HepG2 (cell line): Measurements from ENCODE around the gene POC1A. TPM values are rescaled to one million over a fixed set of nuclear protein-coding genes. Genes with fewer than 3 reads are reported as not detected.

ENCODE experiments used
- EED ChIP-seq: sonication (generic); formaldehyde crosslinking; IDR thresholded peaks from 2 replicates; pipeline ENCODE4 v1.5.0; 2020; ENCODE audit warnings: mild to moderate bottlenecking, missing genetic modification reagents
- FOXC1 ChIP-seq: sonication (generic); formaldehyde crosslinking; IDR thresholded peaks from 2 replicates; pipeline ENCODE4 v1.8.0; 2022; ENCODE audit warnings: mild to moderate bottlenecking, missing genetic modification reagents, borderline replicate concordance
- HMG20A ChIP-seq: IDR thresholded peaks from 2 replicates; pipeline ENCODE4 v1.6.1; 2016; ENCODE audit warnings: borderline replicate concordance
- JUN ChIP-seq: sonication (generic); formaldehyde crosslinking; IDR thresholded peaks from 2 replicates; pipeline ENCODE4 v1.4.0; 2020; ENCODE audit warnings: mild to moderate bottlenecking, missing genetic modification reagents
- KAT8 ChIP-seq: IDR thresholded peaks from 2 replicates; pipeline ENCODE4 v1.6.1; 2016; ENCODE audit warnings: missing genetic modification reagents, missing compliant biosample characterization
- PCBP1 ChIP-seq: fragments of 200-400 bp; formaldehyde crosslinking; IDR thresholded peaks from 2 replicates; pipeline ENCODE4 v1.6.1; 2017; ENCODE audit warnings: mild to moderate bottlenecking, low read depth, low read length, borderline replicate concordance
- RFX5 ChIP-seq: IDR thresholded peaks from 2 replicates; pipeline ENCODE4 v1.6.1; 2011; ENCODE audit warnings: low read depth, low read length, improper control_type of control experiment
- SP5 ChIP-seq: IDR thresholded peaks from 2 replicates; pipeline ENCODE4 v1.6.1; 2016; ENCODE audit warnings: low read depth, borderline replicate concordance
- ZNF101 ChIP-seq: sonication (generic); formaldehyde crosslinking; IDR thresholded peaks from 2 replicates; pipeline ENCODE4 v1.4.0; 2020; ENCODE audit warnings: mild to moderate bottlenecking, low read depth, missing genetic modification reagents, borderline replicate concordance
- ZNF430 ChIP-seq: sonication (generic); formaldehyde crosslinking; IDR thresholded peaks from 2 replicates; pipeline ENCODE4 v1.9.0; 2021; ENCODE audit warnings: mild to moderate bottlenecking, missing genetic modification reagents
- ZNF446 ChIP-seq: sonication (generic); formaldehyde crosslinking; IDR thresholded peaks from 2 replicates; pipeline ENCODE4 v1.5.0; 2020; ENCODE audit warnings: mild to moderate bottlenecking, missing genetic modification reagents
- ZNF530 ChIP-seq: sonication (generic); formaldehyde crosslinking; IDR thresholded peaks from 2 replicates; pipeline ENCODE4 v1.5.0; 2020; ENCODE audit warnings: low read depth, mild to moderate bottlenecking, missing genetic modification reagents
- ZNF598 ChIP-seq: sonication (generic); formaldehyde crosslinking; IDR thresholded peaks from 2 replicates; pipeline ENCODE4 v1.5.1; 2020; ENCODE audit warnings: mild to moderate bottlenecking, missing genetic modification reagents, borderline replicate concordance
- ZNF747 ChIP-seq: sonication (generic); formaldehyde crosslinking; IDR thresholded peaks from 2 replicates; pipeline ENCODE4 v1.8.1; 2023; ENCODE audit warnings: missing genetic modification reagents, mild to moderate bottlenecking, borderline replicate concordance
- polyA plus RNA-seq, 8 experiments: library from polyadenylated mRNA; depleted of rRNA in 3 of 8; stranded (reverse) in 7 of 8; unstranded in 1 of 8; fragments of >200 nt; fragmentation: Illumina TruSeq in 4 of 8; extraction: Trizol in 4 of 8; gene quantifications; 2 replicates each; pipeline versions ENCODE4 v1.2.1 to v1.2.3, GENCODE V29; 2011 to 2016; ENCODE audit warnings: low read depth in 4 of 8, missing spikeins in 1 of 8, mixed read lengths in 1 of 8; ENCODE audit not compliant: insufficient read depth in 1 of 8
- total RNA-seq, 5 experiments: library from RNA; depleted of rRNA; stranded (reverse); fragments of >200 nt; fragmentation: Illumina TruSeq; extraction: Trizol; gene quantifications; 2 replicates each; pipeline ENCODE4 v1.2.3, GENCODE V29; 2016; ENCODE audit warnings: low read depth in 1 of 5
- TF ChIP-seq, protein P1 (sequence below): sonication (generic); formaldehyde crosslinking; IDR thresholded peaks from 2 replicates; pipeline ENCODE4 v1.8.1; 2023; ENCODE audit warnings: missing genetic modification reagents, inconsistent platforms, borderline replicate concordance
- TF ChIP-seq, protein P2 (sequence below): sonication (generic); formaldehyde crosslinking; IDR thresholded peaks from 2 replicates; pipeline ENCODE4 v1.4.0; 2020; ENCODE audit warnings: mild to moderate bottlenecking, missing genetic modification reagents
- TF ChIP-seq, protein P3 (sequence below): sonication (generic); formaldehyde crosslinking; IDR thresholded peaks from 2 replicates; pipeline ENCODE4 v1.5.1; 2020; ENCODE audit warnings: mild to moderate bottlenecking, missing genetic modification reagents, borderline replicate concordance
- TF ChIP-seq, protein P4 (sequence below): sonication (generic); formaldehyde crosslinking; IDR thresholded peaks from 2 replicates; pipeline ENCODE4 v1.4.0; 2020; ENCODE audit warnings: missing genetic modification reagents
- TF ChIP-seq, protein P5 (sequence below): sonication (generic); formaldehyde crosslinking; IDR thresholded peaks from 2 replicates; pipeline ENCODE4 v1.9.0; 2021; ENCODE audit warnings: missing genetic modification reagents, borderline replicate concordance

The POC1A gene
- total and polyA plus RNA-seq, 2 of the 13 experiments (the other 11 are each of a cell fraction or from before 2014, with no cell fraction given), result 14.6 to 20.0 TPM

DNA sequence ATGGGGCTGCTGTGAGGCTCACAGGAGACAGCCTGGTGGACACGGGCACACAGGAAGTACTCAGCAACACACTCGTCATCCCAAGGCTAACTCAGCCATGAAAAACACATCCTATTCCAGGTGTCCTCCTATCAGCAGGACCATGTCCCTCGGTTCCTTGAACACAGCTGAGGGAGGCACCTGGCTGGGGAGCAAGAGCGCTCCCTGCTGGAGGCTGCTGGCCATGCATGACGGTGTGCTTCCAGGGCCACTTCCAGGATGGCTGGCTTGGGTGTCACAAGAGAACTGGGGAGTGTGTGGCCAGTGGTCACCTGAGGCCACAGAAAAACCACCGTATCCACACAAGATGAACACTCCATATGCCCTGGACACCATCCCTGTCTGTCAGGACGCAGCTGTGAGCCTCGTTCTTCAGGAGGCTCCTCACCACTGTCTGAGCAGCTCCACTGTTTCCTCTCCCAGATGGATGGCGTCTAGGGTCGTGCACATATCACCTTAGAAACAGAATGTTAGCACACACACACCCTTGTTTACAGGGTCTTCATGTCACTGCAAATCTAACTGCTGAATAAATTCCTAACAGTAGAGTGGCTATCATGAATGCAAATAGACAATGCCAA, 31.0 kb downstream of the POC1A start (continued):
- TF ChIP-seq, protein P1, sequence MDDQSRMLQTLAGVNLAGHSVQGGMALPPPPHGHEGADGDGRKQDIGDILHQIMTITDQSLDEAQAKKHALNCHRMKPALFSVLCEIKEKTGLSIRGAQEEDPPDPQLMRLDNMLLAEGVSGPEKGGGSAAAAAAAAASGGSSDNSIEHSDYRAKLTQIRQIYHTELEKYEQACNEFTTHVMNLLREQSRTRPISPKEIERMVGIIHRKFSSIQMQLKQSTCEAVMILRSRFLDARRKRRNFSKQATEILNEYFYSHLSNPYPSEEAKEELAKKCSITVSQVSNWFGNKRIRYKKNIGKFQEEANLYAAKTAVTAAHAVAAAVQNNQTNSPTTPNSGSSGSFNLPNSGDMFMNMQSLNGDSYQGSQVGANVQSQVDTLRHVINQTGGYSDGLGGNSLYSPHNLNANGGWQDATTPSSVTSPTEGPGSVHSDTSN, result no peak
- TF ChIP-seq ZNF598 (peak; percentile 28; the same call in 1 of the 2 replicates), ZNF430 (CRISPR knock-in tag) (no peak), PCBP1 (no peak), ZNF530 (no peak), FOXC1 (CRISPR knock-in tag) (0 out of 2 replicates have a peak, but pooled peaks have one; percentile 46), HMG20A (no peak), JUN (CRISPR knock-in tag) (no peak), ZNF101 (CRISPR knock-in tag) (no peak), RFX5 (no peak), ZNF747 (CRISPR knock-in tag) (no peak), ZNF446 (CRISPR knock-in tag) (no peak), KAT8 (CRISPR knock-in tag) (no peak), EED (CRISPR knock-in tag) (peak; percentile 64; the same call in 1 of the 2 replicates), SP5 (CRISPR knock-in tag) (peak; percentile 27; the same call in 1 of the 2 replicates)
- TF ChIP-seq, protein P2, sequence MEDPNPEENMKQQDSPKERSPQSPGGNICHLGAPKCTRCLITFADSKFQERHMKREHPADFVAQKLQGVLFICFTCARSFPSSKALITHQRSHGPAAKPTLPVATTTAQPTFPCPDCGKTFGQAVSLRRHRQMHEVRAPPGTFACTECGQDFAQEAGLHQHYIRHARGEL (CRISPR knock-in tag), result no peak
- TF ChIP-seq, protein P3, sequence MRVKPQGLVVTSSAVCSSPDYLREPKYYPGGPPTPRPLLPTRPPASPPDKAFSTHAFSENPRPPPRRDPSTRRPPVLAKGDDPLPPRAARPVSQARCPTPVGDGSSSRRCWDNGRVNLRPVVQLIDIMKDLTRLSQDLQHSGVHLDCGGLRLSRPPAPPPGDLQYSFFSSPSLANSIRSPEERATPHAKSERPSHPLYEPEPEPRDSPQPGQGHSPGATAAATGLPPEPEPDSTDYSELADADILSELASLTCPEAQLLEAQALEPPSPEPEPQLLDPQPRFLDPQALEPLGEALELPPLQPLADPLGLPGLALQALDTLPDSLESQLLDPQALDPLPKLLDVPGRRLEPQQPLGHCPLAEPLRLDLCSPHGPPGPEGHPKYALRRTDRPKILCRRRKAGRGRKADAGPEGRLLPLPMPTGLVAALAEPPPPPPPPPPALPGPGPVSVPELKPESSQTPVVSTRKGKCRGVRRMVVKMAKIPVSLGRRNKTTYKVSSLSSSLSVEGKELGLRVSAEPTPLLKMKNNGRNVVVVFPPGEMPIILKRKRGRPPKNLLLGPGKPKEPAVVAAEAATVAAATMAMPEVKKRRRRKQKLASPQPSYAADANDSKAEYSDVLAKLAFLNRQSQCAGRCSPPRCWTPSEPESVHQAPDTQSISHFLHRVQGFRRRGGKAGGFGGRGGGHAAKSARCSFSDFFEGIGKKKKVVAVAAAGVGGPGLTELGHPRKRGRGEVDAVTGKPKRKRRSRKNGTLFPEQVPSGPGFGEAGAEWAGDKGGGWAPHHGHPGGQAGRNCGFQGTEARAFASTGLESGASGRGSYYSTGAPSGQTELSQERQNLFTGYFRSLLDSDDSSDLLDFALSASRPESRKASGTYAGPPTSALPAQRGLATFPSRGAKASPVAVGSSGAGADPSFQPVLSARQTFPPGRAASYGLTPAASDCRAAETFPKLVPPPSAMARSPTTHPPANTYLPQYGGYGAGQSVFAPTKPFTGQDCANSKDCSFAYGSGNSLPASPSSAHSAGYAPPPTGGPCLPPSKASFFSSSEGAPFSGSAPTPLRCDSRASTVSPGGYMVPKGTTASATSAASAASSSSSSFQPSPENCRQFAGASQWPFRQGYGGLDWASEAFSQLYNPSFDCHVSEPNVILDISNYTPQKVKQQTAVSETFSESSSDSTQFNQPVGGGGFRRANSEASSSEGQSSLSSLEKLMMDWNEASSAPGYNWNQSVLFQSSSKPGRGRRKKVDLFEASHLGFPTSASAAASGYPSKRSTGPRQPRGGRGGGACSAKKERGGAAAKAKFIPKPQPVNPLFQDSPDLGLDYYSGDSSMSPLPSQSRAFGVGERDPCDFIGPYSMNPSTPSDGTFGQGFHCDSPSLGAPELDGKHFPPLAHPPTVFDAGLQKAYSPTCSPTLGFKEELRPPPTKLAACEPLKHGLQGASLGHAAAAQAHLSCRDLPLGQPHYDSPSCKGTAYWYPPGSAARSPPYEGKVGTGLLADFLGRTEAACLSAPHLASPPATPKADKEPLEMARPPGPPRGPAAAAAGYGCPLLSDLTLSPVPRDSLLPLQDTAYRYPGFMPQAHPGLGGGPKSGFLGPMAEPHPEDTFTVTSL (CRISPR knock-in tag), result no peak
- TF ChIP-seq, protein P4, sequence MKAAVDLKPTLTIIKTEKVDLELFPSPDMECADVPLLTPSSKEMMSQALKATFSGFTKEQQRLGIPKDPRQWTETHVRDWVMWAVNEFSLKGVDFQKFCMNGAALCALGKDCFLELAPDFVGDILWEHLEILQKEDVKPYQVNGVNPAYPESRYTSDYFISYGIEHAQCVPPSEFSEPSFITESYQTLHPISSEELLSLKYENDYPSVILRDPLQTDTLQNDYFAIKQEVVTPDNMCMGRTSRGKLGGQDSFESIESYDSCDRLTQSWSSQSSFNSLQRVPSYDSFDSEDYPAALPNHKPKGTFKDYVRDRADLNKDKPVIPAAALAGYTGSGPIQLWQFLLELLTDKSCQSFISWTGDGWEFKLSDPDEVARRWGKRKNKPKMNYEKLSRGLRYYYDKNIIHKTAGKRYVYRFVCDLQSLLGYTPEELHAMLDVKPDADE (CRISPR knock-in tag), result no peak
- TF ChIP-seq, protein P5, sequence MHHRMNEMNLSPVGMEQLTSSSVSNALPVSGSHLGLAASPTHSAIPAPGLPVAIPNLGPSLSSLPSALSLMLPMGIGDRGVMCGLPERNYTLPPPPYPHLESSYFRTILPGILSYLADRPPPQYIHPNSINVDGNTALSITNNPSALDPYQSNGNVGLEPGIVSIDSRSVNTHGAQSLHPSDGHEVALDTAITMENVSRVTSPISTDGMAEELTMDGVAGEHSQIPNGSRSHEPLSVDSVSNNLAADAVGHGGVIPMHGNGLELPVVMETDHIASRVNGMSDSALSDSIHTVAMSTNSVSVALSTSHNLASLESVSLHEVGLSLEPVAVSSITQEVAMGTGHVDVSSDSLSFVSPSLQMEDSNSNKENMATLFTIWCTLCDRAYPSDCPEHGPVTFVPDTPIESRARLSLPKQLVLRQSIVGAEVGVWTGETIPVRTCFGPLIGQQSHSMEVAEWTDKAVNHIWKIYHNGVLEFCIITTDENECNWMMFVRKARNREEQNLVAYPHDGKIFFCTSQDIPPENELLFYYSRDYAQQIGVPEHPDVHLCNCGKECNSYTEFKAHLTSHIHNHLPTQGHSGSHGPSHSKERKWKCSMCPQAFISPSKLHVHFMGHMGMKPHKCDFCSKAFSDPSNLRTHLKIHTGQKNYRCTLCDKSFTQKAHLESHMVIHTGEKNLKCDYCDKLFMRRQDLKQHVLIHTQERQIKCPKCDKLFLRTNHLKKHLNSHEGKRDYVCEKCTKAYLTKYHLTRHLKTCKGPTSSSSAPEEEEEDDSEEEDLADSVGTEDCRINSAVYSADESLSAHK (CRISPR knock-in tag), result no peak
